Activated T-helper 2 cell treated with anti-CD3 and anti-CD28 coated beads, Interferon-gamma antibody, Interleukin-2, Interleukin-4, amounts not matched to agents 10 μg/mL and 5 μg/mL and 100 μg/mL, durations not matched to agents 14 hours and 24 hours and 36 hours (primary cell): Measurements from ENCODE around the gene DCX. TPM values are rescaled to one million over a fixed set of nuclear protein-coding genes. Genes with fewer than 3 reads are reported as not detected.

Source experiments
- DNase-seq: peaks from one replicate; pipeline ENCODE4 v3.0.0; 2021; ENCODE audit warnings: low spot score
- H3K27ac Mint-ChIP-seq: one replicate; pipeline ENCODE4 v1.8.0; 2021; ENCODE audit warnings: mixed read lengths
- H3K27me3 Mint-ChIP-seq: one replicate; pipeline ENCODE4 v1.8.0; 2021; ENCODE audit warnings: low read depth, mixed read lengths
- H3K36me3 Mint-ChIP-seq: one replicate; pipeline ENCODE4 v1.8.0; 2021; ENCODE audit warnings: low read depth, mixed read lengths
- H3K4me1 Mint-ChIP-seq: one replicate; pipeline ENCODE4 v1.8.0; 2021; ENCODE audit warnings: low read depth, mixed read lengths
- H3K4me3 Mint-ChIP-seq: one replicate; pipeline ENCODE4 v1.8.0; 2021; ENCODE audit warnings: low read depth, mild to moderate bottlenecking, moderate library complexity, mixed read lengths
- H3K9me3 Mint-ChIP-seq: one replicate; pipeline ENCODE4 v1.8.0; 2021; ENCODE audit warnings: mixed read lengths
- intact Hi-C: fragments of 100-400 bp; cut with micrococcal nuclease; formaldehyde crosslinking; loops from one replicate; pipeline ENCODE4 v1.15.1; 2023
- total RNA-seq: library from RNA; stranded (reverse); gene quantifications from 2 replicates; pipeline ENCODE4 v1.2.3, GENCODE V29; 2022

The DCX gene
- not detected in 2 replicates for total RNA-seq

GRCh38 chrX:111411983-111412382 is at the start of gene DCX:
TSS of gene DCX (minus strand) at chrX:111412192. CDS start at chrX:111410398, 1,794 bp downstream.
- no peaks in the 10 kb centered on the region for H3K4me1 Mint-ChIP-seq
- no peak within 1 kb of the TSS for H3K4me3 Mint-ChIP-seq
- DNase-seq = no peak
- intact Hi-C loops = no loop called here
- no peak within 1 kb of the TSS for H3K27ac Mint-ChIP-seq
- no peaks in the 10 kb centered on the region for H3K36me3 Mint-ChIP-seq
- H3K27me3 Mint-ChIP-seq = no peaks in the 10 kb centered on the region
- no peaks in the 10 kb centered on the region for H3K9me3 Mint-ChIP-seq

- no peak overlapping the region for H3K27ac Mint-ChIP-seq
- DNase-seq = no peak
- H3K4me1 Mint-ChIP-seq = no peaks in the 10 kb centered on the region
- no peaks in the 10 kb centered on the region for H3K36me3 Mint-ChIP-seq
- intact Hi-C loops = no loop called here
- no peaks in the 10 kb centered on the region for H3K27me3 Mint-ChIP-seq
- no peaks in the 10 kb centered on the region for H3K9me3 Mint-ChIP-seq
- no peak overlapping the region for H3K4me3 Mint-ChIP-seq
Measured at GRCh38 chrX:111460607-111461006, 48.6 kb upstream of the DCX start.

DNA sequence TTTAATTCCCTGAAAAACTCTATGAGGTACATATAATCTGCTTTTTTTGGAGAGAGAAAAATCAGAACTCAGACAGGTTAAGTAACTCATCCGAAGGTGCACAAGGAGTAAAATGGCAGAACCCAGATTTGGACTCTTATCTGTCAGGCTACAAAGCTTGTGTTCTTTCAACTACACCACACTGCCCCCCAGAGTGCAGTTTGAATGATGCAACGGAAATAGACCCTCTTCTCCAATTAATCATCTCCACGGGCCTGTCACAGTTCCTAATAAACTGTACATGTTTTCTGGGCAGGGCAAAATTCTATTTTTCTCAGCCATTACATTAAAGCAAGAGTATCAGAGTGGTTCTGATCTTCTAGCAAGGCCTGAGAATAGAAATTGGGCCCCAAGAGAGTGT is 35.3 kb upstream of the DCX start:
- Mint-ChIP-seq H3K4me3 (no peak overlapping the region), H3K36me3 (no peaks in the 10 kb centered on the region), H3K27me3 (peaks cover 2% of the 10 kb centered on the region), H3K4me1 (peaks cover 2% of the 10 kb centered on the region), H3K27ac (no peak overlapping the region), H3K9me3 (no peaks in the 10 kb centered on the region)
- intact Hi-C loops = loop anchor here (5.0 to 10.0 kb wide), 3 partner anchors 282 to 455 kb away; partner anchors contain the start of gene PAK3
- DNase-seq = no peak

DNA sequence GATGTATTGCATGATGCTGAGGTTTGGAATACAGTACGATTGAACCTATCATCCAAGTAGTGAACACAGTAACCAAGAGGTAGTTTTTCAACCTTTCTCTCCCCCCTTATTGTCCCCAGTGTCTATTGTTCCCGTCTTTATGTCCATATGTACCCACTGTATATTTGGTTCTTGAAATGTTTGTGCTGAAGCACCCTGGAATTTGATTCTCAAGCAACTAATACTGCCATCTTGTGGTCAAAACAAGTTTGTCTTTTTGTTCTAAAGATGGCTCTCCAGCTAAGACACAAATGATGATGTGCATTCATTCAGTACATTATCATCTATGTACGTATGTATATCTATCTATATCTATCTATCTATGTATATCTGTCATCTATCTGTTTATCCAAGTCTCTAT is 33.5 kb upstream of the DCX start:
- no peaks in the 10 kb centered on the region for H3K9me3 Mint-ChIP-seq
- no peaks in the 10 kb centered on the region for H3K36me3 Mint-ChIP-seq
- H3K27me3 Mint-ChIP-seq = no peaks in the 10 kb centered on the region
- no peak overlapping the region for H3K27ac Mint-ChIP-seq
- no peak overlapping the region for H3K4me3 Mint-ChIP-seq
- H3K4me1 Mint-ChIP-seq = peaks cover 2% of the 10 kb centered on the region
- no peak for DNase-seq
- intact Hi-C loops = loop anchor here (5.0 to 10.0 kb wide), 3 partner anchors 281 to 453 kb away; partner anchors contain the start of gene PAK3

- Mint-ChIP-seq H3K4me3 (no peak overlapping the region), H3K36me3 (no peaks in the 10 kb centered on the region), H3K9me3 (no peaks in the 10 kb centered on the region), H3K4me1 (peaks cover 2% of the 10 kb centered on the region), H3K27ac (no peak overlapping the region), H3K27me3 (no peaks in the 10 kb centered on the region)
- no peak for DNase-seq
- intact Hi-C loops = loop anchor here (5.0 to 10.0 kb wide), 3 partner anchors 280 to 453 kb away; partner anchors contain the start of gene PAK3
Measured at GRCh38 chrX:111444881-111445280, 32.9 kb upstream of the DCX start.

DNA sequence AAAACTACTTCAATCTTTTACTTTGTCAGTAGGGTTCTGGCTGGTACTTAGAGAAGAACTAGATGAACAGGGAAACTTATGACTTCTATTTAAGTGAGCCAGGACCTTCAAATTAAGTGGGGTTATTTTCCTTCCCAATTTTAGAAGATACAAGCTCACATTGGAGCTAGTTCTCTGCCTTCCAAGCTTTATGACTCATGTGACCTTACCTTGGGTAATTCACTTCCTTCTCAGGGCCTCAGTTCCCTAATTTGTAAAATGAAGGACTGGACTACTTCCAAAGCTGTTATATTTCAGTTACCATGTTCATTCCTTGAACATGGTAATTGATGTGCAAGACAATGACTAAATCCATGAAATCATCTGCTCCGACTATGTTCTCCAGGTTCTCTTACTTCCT is 32.0 kb upstream of the DCX start:
- Mint-ChIP-seq H3K27me3 (no peaks in the 10 kb centered on the region), H3K27ac (no peak overlapping the region), H3K4me3 (no peak overlapping the region), H3K36me3 (no peaks in the 10 kb centered on the region), H3K9me3 (no peaks in the 10 kb centered on the region), H3K4me1 (peaks cover 2% of the 10 kb centered on the region)
- DNase-seq = no peak
- intact Hi-C loops = loop anchor here (10.0 kb wide), 1 partner anchor 279 kb away; no protein-coding TSS in a partner anchor

GRCh38 chrX:111442791-111443190 is 30.8 kb upstream of the DCX start:
- DNase-seq = no peak
- Mint-ChIP-seq H3K27me3 (no peaks in the 10 kb centered on the region), H3K36me3 (no peaks in the 10 kb centered on the region), H3K4me1 (peaks cover 2% of the 10 kb centered on the region), H3K9me3 (no peaks in the 10 kb centered on the region), H3K4me3 (no peak overlapping the region), H3K27ac (no peak overlapping the region)
- intact Hi-C loops = loop anchor here (10.0 kb wide), 1 partner anchor 278 kb away; no protein-coding TSS in a partner anchor

- DNase-seq = no peak
- intact Hi-C loops = no loop called here
- Mint-ChIP-seq H3K36me3 (no peaks in the 10 kb centered on the region), H3K9me3 (no peaks in the 10 kb centered on the region), H3K4me1 (no peaks in the 10 kb centered on the region), H3K27me3 (no peaks in the 10 kb centered on the region), H3K27ac (no peak overlapping the region), H3K4me3 (no peak overlapping the region)
Measured at GRCh38 chrX:111435469-111435868, 23.5 kb upstream of the DCX start.

DNA sequence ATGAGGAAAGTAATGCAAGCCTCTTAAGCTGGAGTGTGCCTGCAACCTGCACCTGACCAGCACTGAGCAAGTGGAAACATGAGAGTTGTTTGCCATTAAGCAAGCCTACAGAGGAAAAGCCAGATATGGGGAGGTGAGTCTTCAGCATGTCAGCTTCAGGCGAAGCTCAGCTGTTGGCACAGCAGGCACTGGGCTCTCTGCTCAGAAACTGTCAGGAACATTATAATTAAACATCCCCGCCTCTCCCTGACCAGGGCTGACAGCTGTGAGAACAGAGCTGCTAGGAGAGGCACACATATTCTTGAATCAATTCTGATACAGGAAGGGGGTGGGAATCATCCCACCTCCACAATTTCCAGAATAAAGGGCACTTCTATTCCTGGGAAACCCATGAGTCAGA is 19.0 kb upstream of the DCX start:
- no peak for DNase-seq
- H3K4me3 Mint-ChIP-seq = no peak overlapping the region
- H3K4me1 Mint-ChIP-seq = no peaks in the 10 kb centered on the region
- H3K27ac Mint-ChIP-seq = no peak overlapping the region
- H3K27me3 Mint-ChIP-seq = no peaks in the 10 kb centered on the region
- intact Hi-C loops = no loop called here
- no peaks in the 10 kb centered on the region for H3K36me3 Mint-ChIP-seq
- H3K9me3 Mint-ChIP-seq = no peaks in the 10 kb centered on the region

GRCh38 chrX:111411557-111411956 is 435 bp downstream of the DCX start:
- no peak for DNase-seq
- H3K27me3 Mint-ChIP-seq = no peaks in the 10 kb centered on the region
- H3K4me3 Mint-ChIP-seq = no peak overlapping the region
- H3K36me3 Mint-ChIP-seq = no peaks in the 10 kb centered on the region
- H3K27ac Mint-ChIP-seq = no peak overlapping the region
- no peaks in the 10 kb centered on the region for H3K9me3 Mint-ChIP-seq
- no peaks in the 10 kb centered on the region for H3K4me1 Mint-ChIP-seq
- intact Hi-C loops = no loop called here

DNA sequence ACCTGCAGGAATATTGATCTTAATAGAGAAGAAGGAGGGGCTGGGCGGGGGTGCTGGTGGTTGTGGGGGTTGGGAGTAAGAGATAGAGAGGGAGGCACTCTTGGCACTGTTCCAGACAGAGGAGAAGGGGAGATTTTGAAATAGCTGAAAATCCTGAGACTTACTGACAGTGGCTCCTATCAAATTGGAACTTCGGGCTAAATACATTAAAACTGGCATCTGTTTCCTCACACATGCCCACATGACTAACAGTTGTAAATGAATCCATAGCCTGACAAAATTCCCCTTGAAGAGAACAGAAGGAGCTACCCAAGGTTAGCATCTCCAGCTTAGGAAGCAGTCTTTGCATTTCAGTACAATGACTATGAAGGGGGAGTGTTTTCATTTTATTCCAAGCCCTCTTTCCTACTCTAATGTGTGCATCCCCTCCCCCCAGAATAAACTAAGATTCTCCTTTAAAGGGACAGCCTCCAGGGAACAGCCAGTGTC is 1.4 kb downstream of the DCX start:
- H3K27ac Mint-ChIP-seq = no peak overlapping the region
- H3K27me3 Mint-ChIP-seq = no peaks in the 10 kb centered on the region
- intact Hi-C loops = no loop called here
- H3K4me1 Mint-ChIP-seq = no peaks in the 10 kb centered on the region
- DNase-seq = no peak
- no peaks in the 10 kb centered on the region for H3K36me3 Mint-ChIP-seq
- no peaks in the 10 kb centered on the region for H3K9me3 Mint-ChIP-seq
- no peak overlapping the region for H3K4me3 Mint-ChIP-seq

GRCh38 chrX:111409326-111409725 is 2.7 kb downstream of the DCX start:
- H3K9me3 Mint-ChIP-seq = no peaks in the 10 kb centered on the region
- no peaks in the 10 kb centered on the region for H3K36me3 Mint-ChIP-seq
- no peak for DNase-seq
- H3K27me3 Mint-ChIP-seq = no peaks in the 10 kb centered on the region
- intact Hi-C loops = no loop called here
- no peak overlapping the region for H3K4me3 Mint-ChIP-seq
- H3K27ac Mint-ChIP-seq = no peak overlapping the region
- H3K4me1 Mint-ChIP-seq = no peaks in the 10 kb centered on the region

DNA sequence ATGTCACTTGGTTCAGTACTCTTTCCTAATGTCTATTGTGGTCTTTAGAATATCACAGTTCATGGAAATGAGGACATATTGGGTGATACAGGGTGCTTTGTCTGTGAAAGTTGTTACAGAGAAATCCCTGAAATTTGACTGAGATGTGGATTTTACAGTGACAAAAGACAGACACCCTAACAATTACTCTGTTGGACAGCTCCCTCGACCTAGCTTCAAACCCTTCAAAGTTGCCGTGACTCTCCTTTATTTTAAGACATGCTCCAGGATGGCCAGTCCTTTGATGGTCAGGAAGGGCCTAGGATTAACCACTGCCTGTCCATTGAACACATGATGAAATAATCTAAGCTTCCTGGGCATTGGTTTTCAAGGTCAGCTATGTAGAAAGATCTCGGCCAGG is 4.0 kb downstream of the DCX start:
- H3K4me3 Mint-ChIP-seq = no peak overlapping the region
- H3K36me3 Mint-ChIP-seq = no peaks in the 10 kb centered on the region
- intact Hi-C loops = no loop called here
- H3K27me3 Mint-ChIP-seq = no peaks in the 10 kb centered on the region
- no peaks in the 10 kb centered on the region for H3K9me3 Mint-ChIP-seq
- DNase-seq = no peak
- H3K4me1 Mint-ChIP-seq = no peaks in the 10 kb centered on the region
- no peak overlapping the region for H3K27ac Mint-ChIP-seq

DNA sequence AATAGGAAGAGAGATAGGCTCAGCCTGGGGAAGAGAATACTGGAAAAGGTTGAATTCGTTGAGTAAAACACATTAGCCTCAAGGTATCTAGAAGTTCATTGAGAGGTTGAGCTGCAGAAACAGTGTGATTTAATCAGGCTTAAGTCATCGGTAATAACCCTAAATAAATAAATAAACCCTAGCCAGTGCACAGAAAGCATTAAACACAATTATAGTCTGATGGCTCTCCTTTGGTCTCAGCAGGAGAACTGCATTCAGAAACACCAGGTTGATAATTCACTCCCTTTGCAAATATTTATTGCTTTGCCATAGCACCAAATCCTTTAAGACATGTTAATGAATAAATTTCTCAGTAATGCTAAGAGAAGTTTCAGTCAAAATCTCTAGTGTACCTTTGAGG is 9.6 kb downstream of the DCX start:
- no peak overlapping the region for H3K27ac Mint-ChIP-seq
- no peak overlapping the region for H3K4me3 Mint-ChIP-seq
- H3K4me1 Mint-ChIP-seq = no peaks in the 10 kb centered on the region
- H3K9me3 Mint-ChIP-seq = no peaks in the 10 kb centered on the region
- DNase-seq = no peak
- intact Hi-C loops = no loop called here
- no peaks in the 10 kb centered on the region for H3K27me3 Mint-ChIP-seq
- no peaks in the 10 kb centered on the region for H3K36me3 Mint-ChIP-seq
